GM12878 (cell line): Measurements from ENCODE around the gene NCKAP5. TPM values are rescaled to one million over a fixed set of nuclear protein-coding genes. Genes with fewer than 3 reads are reported as not detected.

Experiments used
- ATAC-seq: fragments of 200-7000 bp; cut with Tn5 transposase; 3 replicates; pipeline ENCODE4 v1.9.1; 2020; ENCODE audit warnings: mild to moderate bottlenecking, moderate library complexity
- BruUV-seq: library from RNA; stranded (reverse); fragments of 400-500 nt; replicated peaks from 2 replicates; lab custom pipeline; 2021; lab: Mats Ljungman, UMichigan
- CTCF ChIA-PET: fragments of 300-600 bp; sonication (Branson Sonifier 250); formaldehyde crosslinking; extraction: SDS; loops from one replicate; lab custom pipeline; 2021; ENCODE audit warnings: inconsistent platforms; lab: Yijun Ruan, JAX
- POLR2A ChIA-PET: fragments of 350-600 bp; formaldehyde crosslinking; extraction: SDS; loops from one replicate; lab custom pipeline; 2021; ENCODE audit warnings: inconsistent platforms; lab: Charles Lee
- RAD21 ChIA-PET: fragments of 300-600 bp; sonication (Branson Sonifier 250); formaldehyde crosslinking; loops from one replicate; lab custom pipeline; 2023; ENCODE audit warnings: antibody characterized with exemption; ENCODE audit not compliant: unreplicated experiment; lab: Charles Lee
- SMC1A ChIA-PET: fragments of 300-600 bp; sonication (Branson Sonifier 250); formaldehyde crosslinking; loops from one replicate; lab custom pipeline; 2023; ENCODE audit not compliant: unreplicated experiment, uncharacterized antibody; lab: Charles Lee
- DNase-seq: peaks from one replicate; pipeline ENCODE4 v3.0.0-alpha.2; 2011; ENCODE audit warnings: low read depth, low spot score
- FAIRE-seq: peaks from 3 replicates; lab custom pipeline; 2011; peaks lifted over from hg19 to GRCh38; lab: Jason Lieb, UNC
- H2AFZ ChIP-seq: 2 replicates; pipeline ENCODE4 v1.6.0; 2011; ENCODE audit warnings: low read depth, low read length, control low read depth; ENCODE audit not compliant: control insufficient read depth
- H3K27ac ChIP-seq: 2 replicates; pipeline ENCODE4 v1.5.1; 2011; ENCODE audit warnings: control low read depth; ENCODE audit not compliant: control insufficient read depth, insufficient read depth
- H3K27me3 ChIP-seq, 2 experiments: replicated peaks in 1 of 2; 2 replicates each; pipeline versions ENCODE4 v1.6.0 to v1.6.1; 2011; ENCODE audit warnings: low read length in 1 of 2; ENCODE audit not compliant: control insufficient read depth in 2 of 2, insufficient read depth in 2 of 2
- H3K36me3 ChIP-seq, 2 experiments: 2 replicates each; pipeline ENCODE4 v1.5.1; 2011; ENCODE audit warnings: low read length in 1 of 2; ENCODE audit not compliant: control insufficient read depth in 2 of 2, insufficient read depth in 2 of 2
- H3K4me1 ChIP-seq: 2 replicates; pipeline ENCODE4 v1.6.1; 2011; ENCODE audit warnings: mild to moderate bottlenecking, low read length, moderate library complexity, mixed read lengths; ENCODE audit not compliant: control insufficient read depth, insufficient read depth
- H3K4me2 ChIP-seq: 2 replicates; pipeline ENCODE4 v1.6.0; 2011; ENCODE audit warnings: control low read depth; ENCODE audit not compliant: control insufficient read depth, insufficient read depth
- H3K4me3 ChIP-seq: fragments of 200-600 bp; sonication (generic); 2 replicates; pipeline ENCODE4 v1.5.1; 2016
- H3K79me2 ChIP-seq: 2 replicates; pipeline ENCODE4 v1.6.0; 2011; ENCODE audit warnings: low read length; ENCODE audit not compliant: control insufficient read depth, insufficient read depth
- H3K9ac ChIP-seq: 2 replicates; pipeline ENCODE4 v1.8.0; 2011; ENCODE audit warnings: low read length, control low read depth, mixed read lengths; ENCODE audit not compliant: control insufficient read depth, insufficient read depth
- H3K9me3 ChIP-seq: replicated peaks from 3 replicates; pipeline ENCODE4 v1.5.1; 2011; ENCODE audit warnings: mild to moderate bottlenecking, low read length; ENCODE audit not compliant: control insufficient read depth, insufficient read depth
- H4K20me1 ChIP-seq: 2 replicates; pipeline ENCODE4 v1.6.0; 2011; ENCODE audit not compliant: control insufficient read depth, insufficient read depth
- ATF7 ChIP-seq: fragments of 450-650 bp; IDR thresholded peaks from 2 replicates; pipeline ENCODE4 v1.6.1; 2016; ENCODE audit warnings: low read depth, mild to moderate bottlenecking
- CBX5 ChIP-seq: sonication (generic); IDR thresholded peaks from 2 replicates; pipeline ENCODE4 v1.6.1; 2016; ENCODE audit warnings: low read depth, moderate library complexity, mild to moderate bottlenecking, inconsistent platforms
- CREM ChIP-seq: IDR thresholded peaks from 2 replicates; pipeline ENCODE4 v1.6.1; 2014; ENCODE audit warnings: antibody characterized with exemption, low read depth
- ELK1 ChIP-seq: IDR thresholded peaks from 2 replicates; pipeline ENCODE4 v1.6.1; 2012; ENCODE audit warnings: low read depth, low read length, improper control_type of control experiment
- HSF1 ChIP-seq: fragments of 150-350 bp; IDR thresholded peaks from 2 replicates; pipeline ENCODE4 v1.6.1; 2014; ENCODE audit warnings: mild to moderate bottlenecking, low read depth, low read length
- JUNB ChIP-seq: IDR thresholded peaks from 2 replicates; pipeline ENCODE4 v1.6.1; 2016; ENCODE audit warnings: antibody characterized with exemption, mild to moderate bottlenecking
- KDM1A ChIP-seq: fragments of 200-600 bp; sonication (generic); IDR thresholded peaks from 2 replicates; pipeline ENCODE4 v1.6.1; 2016; ENCODE audit warnings: borderline replicate concordance
- LARP7 ChIP-seq: fragments of 450-650 bp; IDR thresholded peaks from 2 replicates; pipeline ENCODE4 v1.6.1; 2017; ENCODE audit warnings: mild to moderate bottlenecking
- NR2C1 ChIP-seq: fragments of 450-650 bp; IDR thresholded peaks from 2 replicates; pipeline ENCODE4 v1.6.1; 2017; ENCODE audit warnings: antibody characterized with exemption, mild to moderate bottlenecking, moderate library complexity
- RUNX3 ChIP-seq: IDR thresholded peaks from 2 replicates; pipeline ENCODE4 v1.6.1; 2012; ENCODE audit warnings: low read length, inconsistent platforms
- SMAD1 ChIP-seq: fragments of 450-650 bp; IDR thresholded peaks from 2 replicates; pipeline ENCODE4 v1.6.1; 2018; ENCODE audit warnings: mild to moderate bottlenecking, low read depth; ENCODE audit not compliant: partially characterized antibody
- TAF1 ChIP-seq: IDR thresholded peaks from 2 replicates; pipeline ENCODE4 v1.6.1; 2011; ENCODE audit warnings: mild to moderate bottlenecking, low read depth, low read length, borderline replicate concordance
- ZNF24 ChIP-seq: fragments of 450-650 bp; IDR thresholded peaks from 2 replicates; pipeline ENCODE4 v1.6.1; 2017; ENCODE audit warnings: antibody characterized with exemption, mild to moderate bottlenecking
- WGBS: methylation state at CpG from one replicate; pipeline ENCODE4 v1.1.6; 2016; ENCODE audit warnings: low lambda C conversion rate; ENCODE audit not compliant: insufficient replicate concordance, insufficient coverage; ENCODE audit errors: missing lambda C conversion rate; 5-methylcytosine and 5-hydroxymethylcytosine counted together
- in situ Hi-C: fragments of 300-500 bp; cut with MboI; formaldehyde crosslinking; loops from 9 replicates; pipeline ENCODE4 v1.14.3; 2018; ENCODE audit warnings: mixed read lengths
- intact Hi-C: fragments of 100-400 bp; cut with micrococcal nuclease; formaldehyde crosslinking; loops from one replicate; pipeline ENCODE4 v1.14.2; 2022; ENCODE audit not compliant: unreplicated experiment
- polyA plus RNA-seq, 11 experiments: library from polyadenylated mRNA; depleted of rRNA in 4 of 11; unstranded in 6 of 11; stranded (reverse) in 5 of 11; fragments of >200 nt; fragmentation: Nextera tagmentation in 4 of 11; fragmentation: Illumina TruSeq in 1 of 11; extraction: Ambion mirVana in 4 of 11; extraction: Trizol in 1 of 11; gene quantifications; 1 replicate in 1 of 11; 2 replicates in 10 of 11; pipeline versions ENCODE4 v1.2.1 to v1.2.3, GENCODE V29; 2011 to 2016; ENCODE audit warnings: inconsistent platforms in 2 of 11, missing spikeins in 2 of 11, low read depth in 1 of 11
- total RNA-seq, 4 experiments: library from RNA; depleted of rRNA in 3 of 4; stranded (reverse); fragments of >200 nt in 3 of 4; fragmentation: Illumina TruSeq in 1 of 4; extraction: Trizol in 1 of 4; gene quantifications; 2 replicates each; pipeline versions ENCODE4 v1.2.1 to v1.2.3, GENCODE V29; 2013 to 2021

NCKAP5 gene
- total and polyA plus RNA-seq, 10 of the 15 experiments (the other 5 are each of a cell fraction or from before 2014, with no cell fraction given), result 0.06 to 0.44 (median 0.16) TPM

GRCh38 chr2:133462811-133463210, 105.5 kb downstream of the NCKAP5 start:
- no peaks in the 10 kb centered on the region for H3K27me3 ChIP-seq
- intact Hi-C loops, result no loop called here
- BruUV-seq, result no TSS peak
- ChIA-PET RAD21 (no interaction called here), CTCF (no interaction called here), SMC1A (no interaction called here), POLR2A (no interaction called here)
- H4K20me1 ChIP-seq, result no peaks in the 10 kb centered on the region
- no peaks in the 10 kb centered on the region for H3K79me2 ChIP-seq
- no peak overlapping the region for H2AFZ ChIP-seq
- no peak for TF ChIP-seq NR2C1
- no peak for TF ChIP-seq ATF7
- TF ChIP-seq RUNX3, result no peak
- no peak for TF ChIP-seq CBX5
- no peak for TF ChIP-seq HSF1
- TF ChIP-seq CREM, result no peak
- no peak for TF ChIP-seq ZNF24
- no peak for TF ChIP-seq TAF1
- TF ChIP-seq SMAD1, result no peak
- no peak for TF ChIP-seq ELK1
- no peak for TF ChIP-seq LARP7
- no peak for TF ChIP-seq JUNB
- no peak for TF ChIP-seq KDM1A
- in situ Hi-C loops, result no loop called here
- DNase-seq, result no peak
- H3K9ac ChIP-seq, result no peak overlapping the region
- H3K4me3 ChIP-seq, result no peak overlapping the region
- FAIRE-seq, result no peak
- no peaks in the 10 kb centered on the region for H3K36me3 ChIP-seq
- H3K4me2 ChIP-seq, result no peak overlapping the region
- H3K9me3 ChIP-seq, result no peaks in the 10 kb centered on the region
- WGBS, result 19% methylated on average over 6 of the region's 6 CpGs
- ATAC-seq, result no peak
- no peaks in the 10 kb centered on the region for H3K4me1 ChIP-seq
- no peak overlapping the region for H3K27ac ChIP-seq
